ENCODE results near the gene WNT3A. TPM values are rescaled to one million over a fixed set of nuclear protein-coding genes. Genes with fewer than 3 reads are reported as not detected.

The WNT3A gene
- total and polyA plus RNA-seq, 2 experiments from 2014 or later = 0.07 to 0.65 TPM

GRCh38 chr1:228041316-228041715 is 34.5 kb downstream of the WNT3A start:
- no peaks in the 10 kb centered on the region for H3K9me3 Mint-ChIP-seq
- DNase-seq (ENCODE audit: low spot score) (no peak), ATAC-seq (no peak)

More at GRCh38 chr1:228041316-228041715, 34.5 kb downstream of the WNT3A start:
- Histone ChIP-seq H3K36me3 (ENCODE audit: insufficient read depth) (no peaks in the 10 kb centered on the region), H3K79me2 (replicated peaks; ENCODE audit: insufficient read depth) (no peaks in the 10 kb centered on the region), H2AFZ (no peak overlapping the region), H3F3A (replicated peaks; ENCODE audit: low read depth) (no peaks in the 10 kb centered on the region), H3K9me2 (ENCODE audit: insufficient read depth) (peaks cover 15% of the 10 kb centered on the region), H3K27me3 (ENCODE audit: insufficient read depth) (peaks cover 89% of the 10 kb centered on the region), H3K4me2 (no peak overlapping the region), H3K4me1 (ENCODE audit: insufficient read depth) (no peaks in the 10 kb centered on the region), H4K20me1 (replicated peaks; ENCODE audit: insufficient read depth) (no peaks in the 10 kb centered on the region; the same call in 1 of the 2 replicates), H3K4me3 (no peak overlapping the region), H3K27ac (ENCODE audit: low read depth) (no peak overlapping the region)
- H3K36me3 Mint-ChIP-seq (ENCODE audit: low read depth) = no peaks in the 10 kb centered on the region
- H3K4me1 Mint-ChIP-seq = peaks cover 7% of the 10 kb centered on the region; the same call in 1 of the 3 replicates
- H3K27me3 Mint-ChIP-seq (ENCODE audit: insufficient read depth, low read depth, poor library complexity) = peaks cover 53% of the 10 kb centered on the region
- no peak for TF ChIP-seq ZNF462 (CRISPR knock-in tag; IDR thresholded peaks at IDR 0.05)
- TF ChIP-seq NANOG (IDR thresholded peaks at IDR 0.05; ENCODE audit: borderline replicate concordance) = no peak
- TF ChIP-seq ETS1 (IDR thresholded peaks at IDR 0.05) = no peak
- no peak for TF ChIP-seq STAT1 (IDR thresholded peaks at IDR 0.05; ENCODE audit: unreplicated experiment)
- no peak for TF ChIP-seq CTCF (conservative IDR thresholded peaks at IDR 0.05; ENCODE audit: low read depth in 2 of 2)
- TF ChIP-seq CREB1 (CRISPR knock-in tag; IDR thresholded peaks at IDR 0.05; ENCODE audit: low read depth) = no peak
- TF ChIP-seq ZNF114 (CRISPR knock-in tag; IDR thresholded peaks at IDR 0.05) = no peak
- TF ChIP-seq JUNB (IDR thresholded peaks at IDR 0.05; ENCODE audit: unreplicated experiment) = no peak
- TF ChIP-seq POLR2AphosphoS5 (IDR thresholded peaks at IDR 0.05; ENCODE audit: low read depth) = no peak
- no peak for TF ChIP-seq EZH2phosphoT487 (IDR thresholded peaks at IDR 0.05; ENCODE audit: unreplicated experiment)
- H3K4me3 Mint-ChIP-seq = no peak overlapping the region
- no peak overlapping the region for H3K27ac Mint-ChIP-seq

All from GM23338 (cell line).